Fibroblast of skin of left quadriceps (primary cell): Measurements from ENCODE around the gene PPFIA1.

ENCODE experiments used
- DNase-seq, 2 experiments: peaks; one replicate each; pipeline ENCODE4 v3.0.0-alpha.2; 2013; ENCODE audit warnings: low read depth in 2 of 2

The PPFIA1 gene

DNA sequence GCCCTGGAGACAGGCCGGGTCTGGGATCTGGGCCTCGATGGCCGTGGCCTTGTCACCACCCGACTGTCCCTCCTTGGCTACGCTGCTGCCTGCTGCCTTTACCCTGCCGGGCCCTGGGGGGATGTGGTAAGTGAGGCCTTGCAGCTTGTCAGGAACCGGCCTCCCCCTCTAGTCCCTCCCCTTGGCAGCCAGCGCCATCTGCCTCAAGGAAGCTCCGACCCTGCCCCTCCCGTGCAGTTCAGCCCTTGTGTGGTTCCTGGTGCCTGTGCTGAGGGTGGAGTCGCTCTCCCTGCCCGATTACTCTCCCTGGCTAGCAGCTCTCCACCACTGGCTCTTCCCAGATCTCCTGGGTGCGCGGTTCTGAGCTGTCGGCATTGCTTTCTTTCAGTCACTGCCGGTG, 161.6 kb downstream of the PPFIA1 start:
- no peak for DNase-seq

DNA sequence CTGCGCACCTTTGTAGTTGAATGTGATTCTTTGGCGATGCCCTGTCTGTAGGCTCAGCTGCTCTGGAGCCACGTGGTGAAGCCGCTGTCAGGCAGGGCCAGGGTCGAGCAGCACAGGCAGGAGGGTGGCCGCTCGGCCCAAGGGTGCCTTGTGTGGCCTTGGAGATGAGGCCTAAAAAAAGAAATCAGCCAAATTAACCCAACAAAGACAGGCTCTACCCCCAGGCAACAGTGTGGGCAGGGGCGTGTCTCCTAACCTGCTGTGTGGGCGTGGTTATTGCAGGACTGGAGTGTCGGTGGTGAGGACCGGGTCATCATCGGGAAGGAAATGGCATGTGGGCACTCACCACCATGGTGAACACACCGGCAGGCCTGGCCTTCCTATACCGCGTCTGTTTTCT, 162.1 kb downstream of the PPFIA1 start:
- no peak for DNase-seq

DNA sequence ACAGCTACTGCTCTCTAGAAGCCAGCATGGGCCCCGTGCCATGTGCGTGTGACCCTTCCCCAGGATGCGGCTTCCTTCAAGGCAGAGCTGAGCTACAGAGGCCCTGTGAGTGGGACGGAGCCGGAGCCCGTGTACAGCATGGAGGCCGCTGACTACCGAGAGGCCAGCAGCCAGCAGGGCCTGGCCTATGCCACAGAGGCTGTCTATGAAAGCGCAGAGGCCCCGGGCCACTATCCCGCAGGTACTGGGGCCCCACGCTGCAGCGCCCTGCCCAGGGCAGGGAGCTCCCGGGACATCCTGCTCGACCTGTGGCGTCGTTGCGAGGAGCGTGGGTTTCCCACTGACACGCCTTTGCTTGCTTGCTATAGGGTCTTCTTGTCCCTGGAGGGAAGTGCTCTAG, 162.5 kb downstream of the PPFIA1 start:
- DNase-seq: no peak

DNA sequence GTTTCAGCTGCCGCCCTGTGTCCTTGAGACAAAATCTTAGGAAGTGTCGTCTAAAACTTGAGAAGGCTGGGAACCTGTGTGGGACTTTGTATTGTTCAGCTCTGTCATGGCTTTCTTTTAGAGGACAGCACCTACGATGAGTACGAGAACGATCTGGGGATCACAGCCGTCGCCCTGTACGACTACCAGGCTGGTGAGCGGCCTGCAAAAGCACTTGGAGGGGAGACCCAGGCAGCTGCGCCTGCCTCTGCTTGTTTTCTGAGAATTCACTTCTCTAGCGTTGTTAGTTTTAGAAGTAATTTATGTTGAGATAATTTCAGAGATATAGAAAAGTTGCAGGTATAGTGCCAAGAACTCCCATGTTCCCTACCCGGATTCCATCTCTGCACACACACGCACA, 163.0 kb downstream of the PPFIA1 start:
- DNase-seq: no peak
